ENCODE data around the gene TULP3.
"Not testable (repeated sequence)": the region's sequence is repeated elsewhere in the genome, so short reads cannot be mapped to it uniquely, and the experiment has no call there.

Gene TULP3

DNA sequence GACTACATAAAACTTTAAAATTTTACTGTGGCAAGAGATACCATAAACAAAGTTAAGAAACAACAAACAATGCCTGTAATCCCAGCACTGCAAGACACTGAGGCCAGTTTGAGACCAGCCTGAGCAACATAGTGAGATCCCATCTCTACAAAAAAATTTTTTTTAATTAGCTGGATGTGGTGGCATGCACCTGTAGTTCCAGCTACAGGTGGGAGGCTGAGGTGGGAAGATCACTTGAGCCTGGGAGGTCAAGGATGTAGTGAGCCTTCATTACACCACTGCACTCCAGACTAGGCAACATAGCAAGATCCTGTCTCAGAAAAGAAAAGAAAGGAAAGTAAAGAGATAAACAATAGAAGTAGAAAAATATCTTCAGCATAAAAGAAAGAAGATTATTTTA, 30.5 kb upstream of the TULP3 start:
- Mint-ChIP-seq H3K27ac (peak overlapping the region; percentile 15), H3K9me3 (no peaks in the 10 kb centered on the region), H3K27me3 (no peaks in the 10 kb centered on the region), H3K4me3 (no peak overlapping the region), H3K4me1 (ENCODE audit: low read depth) (no peaks in the 10 kb centered on the region), H3K36me3 (ENCODE audit: low read depth) (peaks cover 88% of the 10 kb centered on the region)
- DNase-seq = no peak

- Mint-ChIP-seq H3K27ac (peak overlapping the region; percentile 22), H3K9me3 (no peaks in the 10 kb centered on the region), H3K27me3 (no peaks in the 10 kb centered on the region), H3K36me3 (ENCODE audit: low read depth) (peaks cover 90% of the 10 kb centered on the region), H3K4me1 (ENCODE audit: low read depth) (peaks cover 5% of the 10 kb centered on the region), H3K4me3 (no peak overlapping the region)
- DNase-seq = no peak
Observed at GRCh38 chr12:2862876-2863275, 27.8 kb upstream of the TULP3 start.

DNA sequence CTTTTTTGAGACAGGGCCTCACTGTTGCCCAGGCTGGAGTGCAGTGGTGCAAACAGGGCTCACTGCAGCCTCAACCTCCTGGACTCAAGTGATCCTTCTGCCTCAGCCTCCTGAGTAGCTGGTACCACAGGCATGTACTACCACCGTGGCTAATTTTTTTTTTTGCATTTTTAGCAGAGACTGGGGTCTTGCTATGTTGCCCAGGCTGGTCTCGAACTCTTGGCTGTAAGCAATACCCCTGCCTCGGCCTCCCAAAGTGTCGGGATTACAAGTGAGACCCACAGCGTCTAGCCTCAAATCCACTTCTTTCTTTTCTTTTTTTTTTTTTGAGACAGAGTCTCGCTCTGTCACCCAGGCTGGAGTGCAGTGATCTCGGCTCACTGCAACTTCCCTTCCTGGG, 27.3 kb upstream of the TULP3 start:
- DNase-seq, H3K9me3 Mint-ChIP-seq, H3K4me3 Mint-ChIP-seq, H3K27me3 Mint-ChIP-seq: not testable (repeated sequence)
- Mint-ChIP-seq H3K4me1 (ENCODE audit: low read depth) (peaks cover 10% of the 10 kb centered on the region), H3K36me3 (ENCODE audit: low read depth) (peaks cover 90% of the 10 kb centered on the region), H3K27ac (peak overlapping the region; percentile 22)

- Mint-ChIP-seq H3K36me3 (ENCODE audit: low read depth) (peaks cover 90% of the 10 kb centered on the region), H3K9me3 (no peaks in the 10 kb centered on the region), H3K27me3 (no peaks in the 10 kb centered on the region), H3K27ac (no peak overlapping the region), H3K4me3 (no peak overlapping the region), H3K4me1 (ENCODE audit: low read depth) (peaks cover 18% of the 10 kb centered on the region)
- DNase-seq = no peak
Observed at GRCh38 chr12:2864198-2864597, 26.5 kb upstream of the TULP3 start.

DNA sequence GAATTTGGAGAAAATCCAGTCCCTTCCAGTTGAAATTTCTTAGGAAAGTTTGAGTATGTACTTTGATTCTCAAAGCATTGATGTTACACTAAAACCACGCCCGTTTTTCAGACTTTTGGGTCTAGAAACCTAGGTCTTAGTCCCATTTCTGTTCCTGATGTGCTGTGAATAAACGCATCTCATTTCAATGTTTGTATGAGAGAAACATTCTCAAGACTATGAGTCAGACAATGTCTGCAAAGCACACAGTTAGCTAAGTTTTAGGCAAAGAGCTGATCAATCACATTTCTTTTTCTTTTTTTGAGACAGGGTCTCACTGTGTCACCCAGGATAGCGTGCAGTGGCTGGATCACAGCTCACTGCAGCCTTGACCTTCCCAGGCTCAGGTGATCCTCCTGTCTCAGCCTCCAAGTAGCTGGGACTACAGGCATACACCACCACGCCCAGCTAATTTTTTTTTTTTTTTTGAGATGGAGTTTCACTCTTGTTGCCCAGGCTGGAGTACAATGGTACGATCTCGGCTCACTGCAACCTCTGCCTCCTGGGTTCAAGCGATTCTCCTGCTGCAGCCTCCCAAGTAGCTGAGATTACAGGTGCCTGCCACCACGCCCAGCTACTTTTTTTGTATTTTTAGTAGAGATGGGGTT, 21.6 kb upstream of the TULP3 start:
- DNase-seq, H3K27me3 Mint-ChIP-seq, H3K4me3 Mint-ChIP-seq, H3K9me3 Mint-ChIP-seq: not testable (repeated sequence)
- Mint-ChIP-seq H3K4me1 (ENCODE audit: low read depth) (peaks cover 18% of the 10 kb centered on the region), H3K27ac (peak overlapping the region; percentile 87), H3K36me3 (ENCODE audit: low read depth) (peaks cover 91% of the 10 kb centered on the region)

- Mint-ChIP-seq H3K27ac (peak overlapping the region; percentile 94), H3K4me1 (ENCODE audit: low read depth) (peaks cover 34% of the 10 kb centered on the region), H3K27me3 (no peaks in the 10 kb centered on the region), H3K36me3 (ENCODE audit: low read depth) (peaks cover 74% of the 10 kb centered on the region), H3K4me3 (peak overlapping the region; percentile 97), H3K9me3 (no peaks in the 10 kb centered on the region)
- DNase-seq = no peak
Observed at GRCh38 chr12:2876431-2877046, 14.2 kb upstream of the TULP3 start.

GRCh38 chr12:2877047-2877952, 13.4 kb upstream of the TULP3 start, which contains the start of the genes FOXM1 and RHNO1:
Gene FOXM1, minus strand, starts transcription at chr12:2877174. Its CDS starts 2,696 bp downstream, at chr12:2874478.
Gene RHNO1, plus strand, starts transcription at chr12:2877223. Its CDS starts 8,144 bp downstream, at chr12:2885367.
- Mint-ChIP-seq H3K27me3 (no peaks in the 10 kb centered on the region), H3K36me3 (ENCODE audit: low read depth) (peaks cover 70% of the 10 kb centered on the region), H3K27ac (peak within 1 kb of the TSS; percentile 95), H3K9me3 (no peaks in the 10 kb centered on the region), H3K4me1 (ENCODE audit: low read depth) (peaks cover 37% of the 10 kb centered on the region), H3K4me3 (peak within 1 kb of the TSS; percentile 97)
- peak; percentile 93 for DNase-seq

- DNase-seq = no peak
- peaks cover 64% of the 10 kb centered on the region for H3K36me3 Mint-ChIP-seq (ENCODE audit: low read depth)
- peak overlapping the region; percentile 95 for H3K27ac Mint-ChIP-seq
- no peaks in the 10 kb centered on the region for H3K9me3 Mint-ChIP-seq
- H3K4me1 Mint-ChIP-seq (ENCODE audit: low read depth) = peaks cover 37% of the 10 kb centered on the region
- no peaks in the 10 kb centered on the region for H3K27me3 Mint-ChIP-seq
- peak overlapping the region; percentile 97 for H3K4me3 Mint-ChIP-seq
Observed at GRCh38 chr12:2877953-2878732, 12.5 kb upstream of the TULP3 start.

DNA sequence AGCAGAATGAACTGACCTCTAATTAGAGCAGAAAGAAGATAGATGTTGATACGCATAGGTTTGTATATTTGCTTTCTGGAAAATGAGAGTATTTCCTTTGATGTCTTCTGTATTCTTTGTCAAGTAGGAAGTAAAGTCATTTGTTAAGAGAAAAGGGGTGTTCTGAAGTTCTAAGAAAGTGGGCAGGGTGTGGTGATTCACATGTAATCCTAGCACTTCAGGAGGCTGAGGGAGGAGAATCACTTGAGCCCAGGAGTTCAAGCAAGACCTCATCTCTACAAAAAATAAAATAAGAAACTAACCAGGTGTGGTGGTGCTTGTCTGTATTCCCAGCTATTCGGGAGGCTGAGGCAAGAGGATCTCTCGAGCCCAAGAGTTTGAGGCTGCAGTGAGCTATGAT, 10.8 kb upstream of the TULP3 start:
- H3K36me3 Mint-ChIP-seq (ENCODE audit: low read depth) = peaks cover 60% of the 10 kb centered on the region
- no peak for DNase-seq
- H3K4me1 Mint-ChIP-seq (ENCODE audit: low read depth) = peaks cover 38% of the 10 kb centered on the region
- peak overlapping the region; percentile 44 for H3K27ac Mint-ChIP-seq
- no peaks in the 10 kb centered on the region for H3K9me3 Mint-ChIP-seq
- H3K27me3 Mint-ChIP-seq = no peaks in the 10 kb centered on the region
- peak overlapping the region; percentile 35 for H3K4me3 Mint-ChIP-seq

DNA sequence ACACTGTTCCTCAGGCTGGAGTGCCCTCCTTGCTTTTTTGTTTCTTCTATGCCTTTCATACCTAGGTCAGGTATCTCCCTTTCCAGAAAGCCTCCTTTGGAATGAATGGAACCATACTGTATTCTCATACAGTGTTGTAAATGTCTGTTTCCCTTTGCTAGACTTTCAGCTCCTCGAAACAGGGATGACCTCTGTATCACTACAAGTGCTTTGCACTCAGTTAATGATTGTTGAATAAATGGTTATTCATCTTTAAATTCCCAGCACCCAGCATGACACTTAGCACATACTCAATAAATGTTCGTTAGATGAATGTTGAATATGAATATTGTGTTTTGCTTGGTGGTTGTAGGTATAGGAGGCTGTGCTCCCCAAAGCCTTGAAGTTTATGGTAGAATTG, 5.9 kb upstream of the TULP3 start:
- peaks cover 25% of the 10 kb centered on the region for H3K4me1 Mint-ChIP-seq (ENCODE audit: low read depth)
- no peaks in the 10 kb centered on the region for H3K27me3 Mint-ChIP-seq
- H3K9me3 Mint-ChIP-seq = no peaks in the 10 kb centered on the region
- H3K4me3 Mint-ChIP-seq = no peak overlapping the region
- H3K36me3 Mint-ChIP-seq (ENCODE audit: low read depth) = peaks cover 71% of the 10 kb centered on the region
- DNase-seq = no peak
- H3K27ac Mint-ChIP-seq = peak overlapping the region; percentile 5

DNA sequence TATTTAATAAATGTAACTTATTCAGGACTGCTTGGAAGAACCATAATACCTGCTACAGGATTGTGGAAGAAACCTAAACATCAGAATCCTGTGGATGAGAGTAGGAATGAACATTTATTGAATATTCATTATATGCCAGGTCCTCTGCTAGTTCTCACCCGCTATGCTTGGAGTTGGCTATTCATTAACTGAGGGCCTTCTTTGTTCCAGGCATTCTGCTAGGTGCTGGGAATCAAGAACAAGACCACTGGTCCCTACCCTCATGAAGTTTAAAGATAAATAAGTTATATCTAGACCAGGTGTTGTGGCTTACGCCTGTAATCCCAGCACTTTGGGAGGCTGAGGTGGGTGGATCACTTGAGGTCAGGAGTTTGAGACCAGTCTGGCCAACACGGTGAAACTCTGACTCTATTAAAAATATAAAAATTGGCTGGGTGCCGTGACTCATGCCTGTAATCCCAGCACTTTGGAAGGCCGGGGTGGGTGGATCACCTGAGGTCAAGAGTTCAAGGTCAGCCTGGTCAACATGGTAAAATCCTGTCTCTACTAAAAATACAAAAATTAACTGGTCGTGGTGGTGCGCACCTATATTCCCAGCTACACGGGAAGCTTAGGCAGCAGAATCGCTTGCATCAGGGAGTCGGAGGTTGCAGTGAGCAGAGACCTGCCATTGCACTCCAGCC, 3.8 kb upstream of the TULP3 start:
- no peak overlapping the region for H3K27ac Mint-ChIP-seq
- H3K4me3 Mint-ChIP-seq = no peak overlapping the region
- peaks cover 66% of the 10 kb centered on the region for H3K36me3 Mint-ChIP-seq (ENCODE audit: low read depth)
- no peaks in the 10 kb centered on the region for H3K9me3 Mint-ChIP-seq
- no peak for DNase-seq
- peaks cover 32% of the 10 kb centered on the region for H3K4me1 Mint-ChIP-seq (ENCODE audit: low read depth)
- H3K27me3 Mint-ChIP-seq = no peaks in the 10 kb centered on the region

DNA sequence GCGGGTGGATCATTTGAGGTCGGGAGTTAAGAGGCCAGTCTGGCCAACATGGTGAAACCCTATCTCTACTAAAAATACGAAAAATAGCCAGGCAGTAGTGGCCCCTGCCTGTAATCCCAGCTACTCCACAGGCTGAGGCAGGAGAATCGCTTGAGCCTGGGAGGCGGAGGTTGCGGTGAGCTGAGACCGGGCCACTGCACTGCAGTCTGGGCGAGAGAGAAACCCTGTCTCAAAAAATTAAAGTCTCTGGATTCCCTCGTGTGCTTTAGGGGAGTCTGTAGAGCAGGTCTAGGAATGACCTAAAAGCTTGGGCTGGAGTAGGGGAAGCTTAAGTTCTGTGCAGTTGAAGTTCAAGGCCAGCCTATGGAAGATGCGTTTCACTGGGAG, 697 bp upstream of the TULP3 start:
- peak overlapping the region; percentile 94 for H3K27ac Mint-ChIP-seq
- peaks cover 51% of the 10 kb centered on the region for H3K36me3 Mint-ChIP-seq (ENCODE audit: low read depth)
- no peak for DNase-seq
- no peaks in the 10 kb centered on the region for H3K9me3 Mint-ChIP-seq
- no peaks in the 10 kb centered on the region for H3K27me3 Mint-ChIP-seq
- peaks cover 38% of the 10 kb centered on the region for H3K4me1 Mint-ChIP-seq (ENCODE audit: low read depth)
- peak overlapping the region; percentile 91 for H3K4me3 Mint-ChIP-seq

DNA sequence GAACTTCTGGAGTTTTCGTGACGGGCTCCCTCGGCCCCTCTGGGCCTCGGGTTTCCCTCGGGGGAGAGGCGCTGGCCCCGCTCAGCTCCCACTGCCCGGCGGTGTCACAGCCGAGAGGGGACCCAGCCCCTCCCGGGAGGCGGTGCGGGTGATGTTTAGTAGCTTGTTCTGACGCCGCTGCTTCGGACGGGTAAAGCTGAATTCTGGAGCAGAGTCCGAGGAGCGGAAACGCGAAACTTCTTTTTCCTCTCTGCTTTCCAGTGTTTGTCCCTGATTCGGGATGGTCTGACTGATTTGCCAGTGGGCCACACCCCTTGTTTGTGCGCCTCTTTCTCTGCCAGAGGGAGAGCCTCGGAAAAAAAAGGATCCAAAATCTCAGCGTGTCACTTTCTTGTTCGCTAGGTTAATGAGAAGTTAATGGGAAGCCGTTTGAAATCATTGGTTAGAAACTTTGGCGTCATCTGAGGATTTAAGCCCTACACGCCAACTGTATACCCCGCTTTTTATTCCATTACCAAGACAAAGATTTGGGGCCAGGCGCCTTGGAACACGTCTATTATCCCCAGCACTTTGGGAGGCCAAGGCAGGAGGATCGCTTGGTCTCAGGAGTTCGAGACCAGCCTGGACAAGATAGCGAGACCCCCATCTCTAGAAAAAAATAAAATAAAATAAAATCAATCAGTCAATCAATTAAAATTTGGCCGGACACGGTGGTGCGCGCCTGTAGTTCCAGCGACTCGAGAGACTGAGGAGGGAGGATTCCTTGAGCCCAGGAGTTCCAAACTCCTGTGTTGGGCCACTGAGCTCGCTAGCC, 756 bp downstream of the TULP3 start:
- no peak for DNase-seq
- Mint-ChIP-seq H3K27me3 (no peaks in the 10 kb centered on the region), H3K27ac (peak overlapping the region; percentile 94), H3K36me3 (ENCODE audit: low read depth) (peaks cover 38% of the 10 kb centered on the region), H3K4me3 (peak overlapping the region; percentile 91), H3K4me1 (ENCODE audit: low read depth) (peaks cover 38% of the 10 kb centered on the region), H3K9me3 (no peaks in the 10 kb centered on the region)

Data from activated T-cell treated with anti-CD3 and anti-CD28 coated beads, Interleukin-2, amount 50 U/mL, for 24 hours (primary cell).